ENCODE data around the gene KCNMA1. TPM values are rescaled to one million over a fixed set of nuclear protein-coding genes. Genes with fewer than 3 reads are reported as not detected.

The KCNMA1 gene
- polyA plus RNA-seq, 1 donor from 2014 or later: 60.8 TPM

GRCh38 chr10:77531441-77532001 is 106.1 kb downstream of the KCNMA1 start:
- Histone ChIP-seq H2AFZ (ENCODE audit: low read depth, low read length) (no peak overlapping the region), H3K79me2 (replicated peaks; ENCODE audit: insufficient read depth, low read length) (no peaks in the 10 kb centered on the region), H3K9me3 (ENCODE audit: low read length) (no peaks in the 10 kb centered on the region), H3K4me3 (ENCODE audit: low read length) (no peak overlapping the region), H3F3A (ENCODE audit: insufficient read depth, low read length, poor library complexity, severe bottlenecking) (no peaks in the 10 kb centered on the region), H3K9me2 (ENCODE audit: insufficient read depth, low read length) (no peaks in the 10 kb centered on the region), H3K36me3 (ENCODE audit: insufficient read depth, low read length) (no peaks in the 10 kb centered on the region), H3K27me3 (ENCODE audit: insufficient read depth, low read depth, low read length) (no peaks in the 10 kb centered on the region), H3K9ac (ENCODE audit: low read length) (no peak overlapping the region), H3K27ac (ENCODE audit: low read length) (no peak overlapping the region), H3K4me2 (ENCODE audit: low read length) (no peak overlapping the region), H4K20me1 (ENCODE audit: insufficient read depth) (no peaks in the 10 kb centered on the region)
- TF ChIP-seq RAD21 (conservative IDR thresholded peaks at IDR 0.05) (no peak), TAF1 (IDR thresholded peaks at IDR 0.05; ENCODE audit: low read depth) (no peak), EP300 (conservative IDR thresholded peaks at IDR 0.05; ENCODE audit: poor library complexity, severe bottlenecking) (no peak), EZH2 (IDR thresholded peaks at IDR 0.05; ENCODE audit: borderline replicate concordance, insufficient read depth, low read length, poor library complexity, severe bottlenecking) (no peak)

GRCh38 chr10:77530011-77530410 is 107.6 kb downstream of the KCNMA1 start:
- Histone ChIP-seq H3K27me3 (ENCODE audit: insufficient read depth, low read depth, low read length) (no peaks in the 10 kb centered on the region), H3K79me2 (replicated peaks; ENCODE audit: insufficient read depth, low read length) (no peaks in the 10 kb centered on the region), H3K4me2 (ENCODE audit: low read length) (no peak overlapping the region), H3K36me3 (ENCODE audit: insufficient read depth, low read length) (no peaks in the 10 kb centered on the region), H3K9ac (ENCODE audit: low read length) (no peak overlapping the region), H2AFZ (ENCODE audit: low read depth, low read length) (no peak overlapping the region), H4K20me1 (ENCODE audit: insufficient read depth) (no peaks in the 10 kb centered on the region), H3K9me3 (ENCODE audit: low read length) (no peaks in the 10 kb centered on the region), H3K4me3 (ENCODE audit: low read length) (no peak overlapping the region), H3K9me2 (ENCODE audit: insufficient read depth, low read length) (no peaks in the 10 kb centered on the region), H3F3A (ENCODE audit: insufficient read depth, low read length, poor library complexity, severe bottlenecking) (no peaks in the 10 kb centered on the region), H3K27ac (ENCODE audit: low read length) (no peak overlapping the region)
- TF ChIP-seq RAD21 (conservative IDR thresholded peaks at IDR 0.05) (no peak), EP300 (conservative IDR thresholded peaks at IDR 0.05; ENCODE audit: poor library complexity, severe bottlenecking) (no peak), POLR2AphosphoS5 (IDR thresholded peaks at IDR 0.05) (no peak), TAF1 (IDR thresholded peaks at IDR 0.05; ENCODE audit: low read depth) (no peak), MXI1 (conservative IDR thresholded peaks at IDR 0.05; ENCODE audit: poor library complexity, severe bottlenecking) (no peak), EZH2 (IDR thresholded peaks at IDR 0.05; ENCODE audit: borderline replicate concordance, insufficient read depth, low read length, poor library complexity, severe bottlenecking) (no peak), CTCF (IDR thresholded peaks at IDR 0.05; ENCODE audit: poor library complexity, severe bottlenecking) (no peak), SMC3 (conservative IDR thresholded peaks at IDR 0.05; ENCODE audit: poor library complexity) (no peak), REST (IDR thresholded peaks at IDR 0.05; ENCODE audit: borderline replicate concordance) (no peak)

All from neural cell (in vitro differentiated cells).